ENCODE measurements around the gene VILL.
"Not testable (repeated sequence)": the region's sequence is repeated elsewhere in the genome, so short reads cannot be mapped to it uniquely, and the experiment has no call there.

Gene VILL

GRCh38 chr3:37987315-37987697 lies 3.3 kb upstream of the VILL start:
- DNase-seq, result no peak

- DNase-seq, result no peak
Observed at GRCh38 chr3:37987751-37988179, 2.8 kb upstream of the VILL start.

DNA sequence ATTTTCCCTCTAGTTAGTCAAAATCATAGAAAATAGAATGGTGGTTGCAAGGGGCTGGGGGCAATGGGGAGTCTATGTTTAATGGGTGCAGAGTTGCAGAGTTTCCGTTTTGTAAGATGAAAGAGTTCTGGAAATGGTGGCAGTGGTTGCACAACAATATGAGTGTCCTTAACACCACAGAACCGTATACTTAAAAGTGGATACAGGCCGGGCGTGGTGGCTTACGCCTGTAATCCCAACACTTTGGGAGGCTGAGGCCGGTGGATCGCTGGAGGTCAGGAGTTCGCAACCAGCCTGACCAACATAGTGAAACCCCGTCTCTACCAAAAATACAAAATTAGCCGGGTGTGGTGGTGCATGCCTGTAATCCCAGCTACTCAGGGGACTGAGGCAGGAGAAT lies 2.2 kb upstream of the VILL start:
- not testable (repeated sequence) for DNase-seq

DNA sequence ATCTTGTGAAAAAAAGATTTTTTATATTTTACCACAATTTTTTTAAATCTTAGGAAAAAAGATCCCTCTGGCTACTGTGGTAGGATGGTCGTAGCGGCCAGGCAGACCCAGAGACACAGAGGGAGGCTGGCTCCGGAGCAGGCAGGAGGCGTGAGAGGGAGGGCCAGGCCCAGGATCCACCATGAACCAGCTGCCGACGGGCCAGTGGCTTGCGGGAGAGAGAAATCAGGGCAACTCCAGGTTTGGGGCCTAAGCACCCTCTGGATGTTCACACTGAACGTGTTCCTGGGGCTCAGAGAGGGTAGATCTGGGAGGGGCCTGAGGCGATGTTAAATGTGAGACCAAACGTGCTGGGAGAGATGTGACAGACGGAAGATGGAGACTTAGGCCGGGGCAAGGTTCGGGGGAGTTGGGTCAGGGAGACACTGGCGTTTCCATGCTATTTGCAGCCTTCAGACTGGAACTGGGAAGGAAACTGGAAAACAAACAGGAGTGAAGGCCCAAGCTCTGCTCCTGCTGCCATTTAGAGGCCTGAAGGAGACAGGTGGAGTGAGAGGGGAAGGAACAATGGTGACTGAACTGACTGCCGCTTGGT lies 1.6 kb upstream of the VILL start:
- DNase-seq, result no peak

DNA sequence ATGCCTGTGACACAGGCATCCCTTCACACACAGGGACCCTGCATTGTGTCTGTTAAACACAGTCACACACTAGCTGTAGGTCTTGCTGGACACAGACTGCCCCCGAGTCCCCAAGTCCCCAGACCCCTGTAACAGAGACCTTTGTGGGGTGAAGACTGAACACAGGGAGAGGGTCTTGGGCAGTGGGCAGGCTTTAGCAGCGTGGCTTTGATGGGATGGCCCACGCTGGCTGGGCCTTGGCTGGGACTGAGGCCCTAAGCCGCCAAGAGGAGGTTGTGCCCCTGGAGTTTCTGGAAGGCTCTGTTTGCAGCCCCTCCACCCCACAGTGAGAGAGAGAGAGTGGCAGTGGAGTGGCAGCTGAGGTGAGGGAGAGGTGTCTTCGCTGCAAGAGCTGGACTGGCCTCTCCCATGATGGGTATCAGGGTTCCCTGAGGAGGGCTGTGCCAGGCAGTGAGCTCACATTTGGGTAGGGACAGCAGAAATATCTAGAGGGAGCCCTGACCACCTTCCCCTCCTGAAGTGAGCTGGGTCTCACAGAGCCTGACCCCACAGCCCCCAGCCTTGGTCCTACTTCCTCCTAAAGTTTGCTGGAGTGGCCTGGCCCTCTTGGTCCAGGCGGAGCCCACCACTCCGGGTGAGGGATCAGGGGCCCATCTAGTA lies 635 bp upstream of the VILL start:
- no peak for DNase-seq

DNA sequence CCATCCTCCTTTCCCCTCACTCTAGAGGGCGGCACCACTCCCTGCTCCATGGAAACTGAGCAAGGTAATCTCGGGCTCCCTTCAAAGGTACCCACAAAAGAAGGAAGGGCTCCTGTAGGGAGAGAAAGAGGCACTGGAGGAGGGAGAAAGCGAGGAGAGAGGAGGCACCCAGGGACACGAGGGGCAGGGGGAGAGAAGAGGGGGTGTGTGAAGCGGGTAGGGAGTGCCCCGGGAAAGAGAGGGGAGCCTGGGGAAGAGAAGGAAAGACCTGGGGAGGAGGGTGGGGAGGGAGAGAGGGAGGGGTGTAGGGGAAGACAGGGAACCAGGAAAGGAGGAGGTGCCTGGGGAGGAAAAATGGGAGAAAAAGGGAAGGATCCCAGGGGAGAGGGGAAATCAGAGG lies 523 bp downstream of the VILL start:
- no peak for DNase-seq

DNA sequence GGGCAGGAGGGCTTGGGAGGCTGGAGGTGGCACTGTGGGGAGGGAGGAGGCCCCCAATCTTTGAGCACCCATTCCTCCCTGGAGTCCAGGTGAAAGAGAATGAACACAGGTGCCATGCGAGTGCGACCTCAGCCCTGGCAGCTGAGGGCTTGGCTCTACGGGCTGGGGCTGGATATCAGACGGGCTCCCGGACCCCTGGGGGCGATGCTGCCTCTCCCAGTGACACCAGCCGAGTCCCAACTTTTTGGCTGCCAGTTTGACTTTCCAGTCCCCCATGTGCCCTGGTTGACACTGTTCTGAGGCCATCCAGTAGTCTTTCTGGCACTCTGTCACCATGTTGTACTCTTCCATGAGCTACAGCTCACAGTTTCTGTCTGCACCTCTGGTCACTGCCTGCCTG lies 1.2 kb downstream of the VILL start:
- DNase-seq, result no peak

GRCh38 chr3:37992271-37993066 lies 1.9 kb downstream of the VILL start:
- DNase-seq, result no peak

GRCh38 chr3:37993067-37993455 lies 2.5 kb downstream of the VILL start:
- DNase-seq, result no peak

DNA sequence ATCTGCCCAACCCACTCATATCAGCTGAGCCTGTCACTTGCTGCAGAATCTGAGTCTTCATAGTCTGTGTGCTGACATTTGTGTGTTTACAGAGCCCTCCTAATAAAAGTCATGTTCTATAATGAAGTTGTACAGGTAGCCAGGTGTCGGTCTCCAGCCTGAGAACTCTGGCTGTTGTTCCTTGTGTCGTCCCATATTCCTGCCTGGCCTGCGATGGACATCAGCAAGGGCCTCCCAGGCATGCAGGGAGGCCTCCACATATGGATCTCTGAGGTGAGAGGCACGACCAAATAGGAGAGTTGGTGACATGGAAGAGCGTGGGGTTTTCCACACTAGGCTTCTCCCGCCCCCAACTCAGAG lies 2.9 kb downstream of the VILL start:
- no peak for DNase-seq

DNA sequence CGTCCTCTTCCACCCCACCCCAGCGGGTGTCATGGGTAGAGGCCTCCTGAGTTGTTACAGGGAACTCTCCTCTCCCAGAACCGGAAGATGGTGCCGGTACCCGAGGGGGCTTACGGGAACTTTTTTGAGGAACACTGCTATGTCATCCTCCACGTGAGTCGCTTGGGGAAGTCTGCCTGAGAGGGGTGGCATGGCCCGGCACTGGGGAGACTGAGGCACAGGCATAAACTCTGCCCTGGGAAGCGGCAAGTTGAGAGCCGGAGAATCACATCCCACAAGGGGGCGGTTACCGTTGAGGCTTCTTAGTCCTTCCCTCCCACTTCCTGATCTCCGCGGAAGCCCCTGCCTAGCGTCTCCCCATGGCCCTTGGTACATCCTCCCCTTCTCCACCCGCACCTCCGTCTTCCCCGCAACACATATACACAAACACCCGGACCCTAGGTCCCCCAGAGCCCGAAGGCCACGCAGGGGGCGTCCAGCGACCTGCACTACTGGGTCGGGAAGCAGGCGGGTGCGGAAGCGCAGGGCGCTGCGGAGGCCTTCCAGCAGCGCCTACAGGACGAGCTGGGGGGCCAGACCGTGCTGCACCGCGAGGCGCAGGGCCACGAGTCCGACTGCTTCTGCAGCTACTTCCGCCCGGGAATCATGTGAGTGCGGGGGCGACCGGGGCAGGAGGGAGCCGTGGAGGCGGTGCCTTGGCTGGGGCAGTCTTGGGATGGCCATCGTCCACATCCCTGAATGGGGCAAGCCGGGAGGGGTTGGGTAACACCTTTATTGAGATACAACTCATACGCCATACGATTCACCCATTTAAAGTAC lies 3.4 kb downstream of the VILL start:
- DNase-seq, result peak; percentile 52

- no peak for DNase-seq
Observed at GRCh38 chr3:37994639-37994972, 4.0 kb downstream of the VILL start.

DNA sequence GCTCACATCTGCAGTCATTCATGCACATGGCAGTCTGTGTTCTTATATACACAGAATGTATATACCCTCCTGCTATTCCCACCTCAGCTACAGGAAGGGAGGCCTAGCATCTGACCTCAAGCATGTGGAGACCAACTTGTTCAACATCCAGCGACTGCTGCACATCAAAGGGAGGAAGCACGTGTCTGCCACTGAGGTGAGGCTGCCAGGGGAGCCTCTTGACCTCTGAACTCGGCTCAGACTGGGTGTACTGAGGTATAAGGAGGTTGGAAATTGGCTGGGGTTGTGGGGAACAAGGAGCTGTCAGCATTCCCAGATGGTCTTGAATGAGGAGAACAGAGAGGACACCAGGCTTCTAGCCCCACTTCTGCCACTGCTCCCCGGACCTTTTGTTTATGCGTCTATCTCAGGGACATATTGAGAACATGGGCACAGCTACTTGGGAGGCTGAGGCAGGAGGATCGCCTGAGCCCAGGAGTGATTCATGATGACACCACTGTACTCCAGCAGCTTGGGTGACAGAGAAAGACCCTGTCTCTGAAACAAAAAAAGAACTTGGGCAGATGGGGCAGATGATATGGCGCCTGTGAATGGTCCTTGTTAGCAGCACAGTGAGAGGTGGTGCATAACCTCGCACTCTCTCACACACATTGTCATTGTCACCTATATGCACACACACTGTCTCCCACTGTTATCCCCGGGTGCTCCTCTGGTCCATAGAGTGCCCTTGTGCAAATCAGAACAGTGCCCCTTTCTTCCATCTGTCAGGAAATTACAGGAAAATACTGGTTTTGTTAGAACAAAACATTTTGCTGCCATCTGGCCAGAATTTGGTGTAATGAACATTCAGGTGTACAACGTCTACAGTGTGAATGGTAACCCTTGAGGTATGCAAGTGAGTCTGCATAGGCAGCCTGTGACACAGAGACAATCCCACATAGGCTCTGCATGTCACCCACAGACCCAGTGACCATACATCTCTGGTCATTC lies 5.4 kb downstream of the VILL start:
- peak; percentile 38 for DNase-seq

- peak; percentile 88 for DNase-seq
Observed at GRCh38 chr3:37996785-37997301, 6.3 kb downstream of the VILL start.

DNA sequence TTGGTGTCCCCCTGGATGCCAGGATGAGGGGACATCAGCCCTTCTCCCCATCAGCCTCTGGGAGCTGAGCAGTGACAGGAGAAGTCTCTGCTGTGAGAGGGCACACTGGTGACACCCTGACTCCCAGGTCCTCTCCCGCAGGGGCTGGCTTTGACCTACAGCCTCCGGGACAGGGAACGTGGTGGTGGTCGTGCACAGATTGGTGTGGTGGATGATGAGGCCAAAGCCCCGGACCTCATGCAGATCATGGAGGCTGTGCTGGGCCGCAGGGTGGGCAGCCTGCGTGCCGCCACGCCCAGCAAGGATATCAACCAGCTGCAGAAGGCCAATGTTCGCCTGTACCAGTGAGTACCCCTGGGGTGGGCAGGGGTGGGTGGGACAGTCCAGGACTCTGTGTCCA lies 6.8 kb downstream of the VILL start:
- DNase-seq, result no peak

- no peak for DNase-seq
Observed at GRCh38 chr3:37997791-37998370, 7.3 kb downstream of the VILL start.

GRCh38 chr3:37999836-38000235 lies 9.2 kb downstream of the VILL start:
- DNase-seq, result no peak

GRCh38 chr3:38000242-38000916 lies 9.8 kb downstream of the VILL start:
- no peak for DNase-seq

GRCh38 chr3:38000965-38001455 lies 10.4 kb downstream of the VILL start:
- no peak for DNase-seq

GRCh38 chr3:38001456-38002081 lies 11.0 kb downstream of the VILL start:
- DNase-seq, result no peak

All from CD4-positive, alpha-beta T cell treated with Interleukin-12 subunit alpha and Interleukin-12 subunit beta, for 1 hour (primary cell).